ENCODE measurements around the gene APRT. TPM values are rescaled to one million over a fixed set of nuclear protein-coding genes. Genes with fewer than 3 reads are reported as not detected.

APRT gene
- total and polyA plus RNA-seq, 9 of the 15 experiments (the other 6 are each of a cell fraction or from before 2014, with no cell fraction given): 41.7 to 409 (median 146) TPM

- H3K4me3 ChIP-seq: peak overlapping the region; percentile 89; the same call in 1 of the 2 replicates
- no peak for ATAC-seq
- H3K27ac ChIP-seq (ENCODE audit: extremely low read depth, low read depth, low read length): no peak overlapping the region; the same call in 2 of the 3 replicates
- H4K20me1 ChIP-seq (replicated peaks; ENCODE audit: control insufficient read depth, insufficient read depth, low read length): peaks cover 32% of the 10 kb centered on the region; the same call in 1 of the 2 replicates
- no TSS peak for BruUV-seq (replicated peaks)
- DNase-seq (ENCODE audit: extremely low read depth in 1 of 4, low spot score in 3 of 4): no peak
- FAIRE-seq: no peak
- POLR2A ChIA-PET: interaction anchor here (0.5 to 1.5 kb wide), 5 partner anchors 12 to 556 kb away, joined by 3 to 4 read pairs (median 3); no protein-coding TSS in a partner anchor
- H3K79me2 ChIP-seq (ENCODE audit: control insufficient read depth, insufficient read depth, low read length): peaks cover 89% of the 10 kb centered on the region
- no peak overlapping the region for H3K4me2 ChIP-seq (ENCODE audit: insufficient read depth, low read length)
- no peak overlapping the region for H2AFZ ChIP-seq (ENCODE audit: low read depth, low read length)
- peaks cover 17 to 86% of the 10 kb centered on the region in 2 experiments; a peak in 4 of 5 replicates for H3K4me1 ChIP-seq (replicated peaks in 1 of 2; ENCODE audit: control insufficient read depth in 2 of 2, insufficient read depth in 2 of 2, low read length in 2 of 2)
- WGBS (ENCODE audit: insufficient coverage, low coverage, missing lambda C conversion rate): 98% methylated on average over 15 of the region's 21 CpGs
- CTCF ChIA-PET (ENCODE audit: low intra/inter-chr PET ratio): no interaction called here
- intact Hi-C loops (cut with micrococcal nuclease) (loop anchor here (10.0 kb wide), 1 partner anchor 759 kb away; the partner anchor contains the start of gene RPL13), in situ Hi-C loops (cut with MboI) (no loop called here)
- no peaks in the 10 kb centered on the region for H3K9me1 ChIP-seq (ENCODE audit: control insufficient read depth, insufficient read depth, low read length)
- no peaks in the 10 kb centered on the region for H3K9me3 ChIP-seq (replicated peaks; ENCODE audit: control insufficient read depth, insufficient read depth, low read depth, low read length)
- H3K27me3 ChIP-seq (ENCODE audit: control insufficient read depth in 2 of 2, insufficient read depth in 2 of 2, low read length in 2 of 2): no peaks in the 10 kb centered on the region; a peak in 1 of 5 replicates
- H3K9ac ChIP-seq (ENCODE audit: insufficient read depth in 1 of 2, low read depth in 2 of 2, low read length in 2 of 2): peak overlapping the region in 1 of 2 experiments; percentile 98; a peak in 2 of 4 replicates
- peaks cover 70% of the 10 kb centered on the region; the same call in 2 of the 3 replicates for H3K36me3 ChIP-seq (ENCODE audit: control insufficient read depth, insufficient read depth, low read length)
- TF ChIP-seq ZBTB49 (CRISPR knock-in tag; IDR thresholded peaks at IDR 0.05; ENCODE audit: borderline replicate concordance): no peak
- no peak for TF ChIP-seq ELF2 (CRISPR knock-in tag; IDR thresholded peaks at IDR 0.05)
- no peak for TF ChIP-seq TAF9B (IDR thresholded peaks at IDR 0.05; ENCODE audit: partially characterized antibody)
- TF ChIP-seq ATF2 (CRISPR knock-in tag; IDR thresholded peaks at IDR 0.05): no peak
- peak; percentile 53 for TF ChIP-seq MAX (CRISPR knock-in tag; IDR thresholded peaks at IDR 0.05)
- TF ChIP-seq STAT5B (CRISPR knock-in tag; IDR thresholded peaks at IDR 0.05): no peak
- no peak for TF ChIP-seq ZNF197 (CRISPR knock-in tag; IDR thresholded peaks at IDR 0.05; ENCODE audit: low read depth)
- TF ChIP-seq HDGF (IDR thresholded peaks at IDR 0.05): no peak
- TF ChIP-seq TRIM25 (IDR thresholded peaks at IDR 0.05; ENCODE audit: borderline replicate concordance): no peak
- no peak for TF ChIP-seq CBX2 (IDR thresholded peaks at IDR 0.05; ENCODE audit: insufficient read depth, low read length, poor library complexity, severe bottlenecking)
- no peak for TF ChIP-seq BCL6 (CRISPR knock-in tag; IDR thresholded peaks at IDR 0.05)
- TF ChIP-seq SIRT6 (IDR thresholded peaks at IDR 0.05; ENCODE audit: low read depth, low read length): peak; percentile 32
- peak; percentile 47; the same call in 1 of the 2 replicates for TF ChIP-seq ZNF143 (CRISPR knock-in tag; IDR thresholded peaks at IDR 0.05)
- no peak for TF ChIP-seq ZNF280A (IDR thresholded peaks at IDR 0.05; ENCODE audit: low read depth, partially characterized antibody)
- peak; percentile 18; the same call in 1 of the 2 replicates for TF ChIP-seq RBFOX2 (IDR thresholded peaks at IDR 0.05; ENCODE audit: low read depth, low read length)
Observed at GRCh38 chr16:88805887-88806393, 5.8 kb downstream of the APRT start.
